Neuronal stem cell (in vitro differentiated cells): Measurements from ENCODE around the gene SLAMF7.

Experiments
- DNase-seq: peaks from one replicate; pipeline ENCODE4 v3.0.0-alpha.2; 2013; ENCODE audit warnings: low spot score
- H2AFZ ChIP-seq: one replicate; pipeline ENCODE4 v1.6.1; 2013; ENCODE audit warnings: mild to moderate bottlenecking, low read length, inconsistent platforms
- H2AK5ac ChIP-seq: 2 replicates; pipeline ENCODE4 v1.6.1; 2013; ENCODE audit warnings: low read depth, mild to moderate bottlenecking, inconsistent platforms, low read length, moderate library complexity, mixed read lengths
- H2BK120ac ChIP-seq: 2 replicates; pipeline ENCODE4 v1.6.1; 2013; ENCODE audit warnings: low read depth, mild to moderate bottlenecking, inconsistent platforms, low read length, moderate library complexity, mixed read lengths
- H2BK12ac ChIP-seq: one replicate; pipeline ENCODE4 v1.6.1; 2013; ENCODE audit warnings: low read length, inconsistent platforms
- H2BK15ac ChIP-seq: 2 replicates; pipeline ENCODE4 v1.6.1; 2013; ENCODE audit warnings: mild to moderate bottlenecking, low read length, inconsistent platforms, mixed read lengths
- H2BK5ac ChIP-seq: one replicate; pipeline ENCODE4 v1.6.1; 2013; ENCODE audit warnings: inconsistent platforms, mild to moderate bottlenecking, low read length, moderate library complexity
- H3K14ac ChIP-seq: one replicate; pipeline ENCODE4 v1.6.1; 2013; ENCODE audit warnings: low read length, inconsistent platforms
- H3K18ac ChIP-seq: 2 replicates; pipeline ENCODE4 v1.6.1; 2013; ENCODE audit warnings: low read length, inconsistent platforms
- H3K23ac ChIP-seq: 2 replicates; pipeline ENCODE4 v1.6.1; 2013; ENCODE audit warnings: low read depth, mild to moderate bottlenecking, mixed read lengths, low read length, inconsistent platforms; ENCODE audit not compliant: poor library complexity
- H3K27ac ChIP-seq: replicated peaks from 3 replicates; pipeline ENCODE4 v1.5.1; 2013; ENCODE audit warnings: low read length, inconsistent platforms
- H3K27me3 ChIP-seq, 3 experiments: 2 replicates each; pipeline ENCODE4 v1.6.1; 2013; ENCODE audit warnings: low read length in 3 of 3, mild to moderate bottlenecking in 2 of 3, inconsistent platforms in 1 of 3, low read depth in 1 of 3, mixed read lengths in 1 of 3, moderate library complexity in 1 of 3; ENCODE audit not compliant: control insufficient read depth in 3 of 3, insufficient read depth in 3 of 3
- H3K36me3 ChIP-seq, 2 donors: replicated peaks in 1 of 2; 2 replicates each; pipeline ENCODE4 v1.6.1; 2013; ENCODE audit warnings: low read length in 2 of 2; ENCODE audit not compliant: control insufficient read depth in 2 of 2, insufficient read depth in 2 of 2
- H3K4ac ChIP-seq: 2 replicates; pipeline ENCODE4 v1.6.1; 2013; ENCODE audit warnings: inconsistent platforms, mild to moderate bottlenecking, low read length, moderate library complexity
- H3K4me1 ChIP-seq, 2 donors: 1 replicate in 1 of 2; 2 replicates in 1 of 2; pipeline ENCODE4 v1.6.1; 2013; ENCODE audit warnings: low read length in 2 of 2, low read depth in 1 of 2; ENCODE audit not compliant: control insufficient read depth in 2 of 2, insufficient read depth in 1 of 2
- H3K4me2 ChIP-seq: one replicate; pipeline ENCODE4 v1.6.1; 2013; ENCODE audit warnings: mild to moderate bottlenecking, low read length, inconsistent platforms; ENCODE audit not compliant: insufficient read depth, poor library complexity, severe bottlenecking
- H3K4me3 ChIP-seq, 2 donors: 2 replicates each; pipeline ENCODE4 v1.5.1; 2013; ENCODE audit warnings: low read length in 2 of 2, mild to moderate bottlenecking in 2 of 2, inconsistent platforms in 1 of 2, moderate library complexity in 1 of 2
- H3K79me1 ChIP-seq: one replicate; pipeline ENCODE4 v1.6.1; 2013; ENCODE audit warnings: low read depth, mild to moderate bottlenecking, inconsistent platforms, low read length, moderate library complexity
- H3K9ac ChIP-seq: one replicate; pipeline ENCODE4 v1.6.1; 2013; ENCODE audit warnings: mild to moderate bottlenecking, low read depth, low read length, inconsistent platforms; ENCODE audit not compliant: poor library complexity
- H3K9me3 ChIP-seq, 2 donors: replicated peaks in 1 of 2; 2 replicates each; pipeline versions ENCODE3 to v1.6.1; 2013; ENCODE audit warnings: low read length in 2 of 2, mild to moderate bottlenecking in 2 of 2, inconsistent platforms in 1 of 2, low read depth in 1 of 2, mixed read lengths in 1 of 2, moderate library complexity in 1 of 2; ENCODE audit not compliant: control insufficient read depth in 2 of 2, insufficient read depth in 1 of 2
- H4K8ac ChIP-seq: one replicate; pipeline ENCODE4 v1.6.1; 2013; ENCODE audit warnings: low read depth, mild to moderate bottlenecking, inconsistent platforms, low read length, moderate library complexity
- H4K91ac ChIP-seq: one replicate; pipeline ENCODE4 v1.6.1; 2013; ENCODE audit warnings: low read length, low read depth, mild to moderate bottlenecking, inconsistent platforms; ENCODE audit not compliant: poor library complexity
- WGBS, 2 donors: extraction: QIAGEN DNeasy Blood & Tissue Kit; methylation state at CpG; one replicate each; pipeline ENCODE4 v1.1.7; 2013; ENCODE audit warnings: missing lambda C conversion rate in 2 of 2, mixed read lengths in 1 of 2; ENCODE audit not compliant: insufficient read length in 2 of 2, insufficient replicate concordance in 1 of 2; ENCODE audit errors: extremely low coverage in 2 of 2; 5-methylcytosine and 5-hydroxymethylcytosine counted together

The SLAMF7 gene

DNA sequence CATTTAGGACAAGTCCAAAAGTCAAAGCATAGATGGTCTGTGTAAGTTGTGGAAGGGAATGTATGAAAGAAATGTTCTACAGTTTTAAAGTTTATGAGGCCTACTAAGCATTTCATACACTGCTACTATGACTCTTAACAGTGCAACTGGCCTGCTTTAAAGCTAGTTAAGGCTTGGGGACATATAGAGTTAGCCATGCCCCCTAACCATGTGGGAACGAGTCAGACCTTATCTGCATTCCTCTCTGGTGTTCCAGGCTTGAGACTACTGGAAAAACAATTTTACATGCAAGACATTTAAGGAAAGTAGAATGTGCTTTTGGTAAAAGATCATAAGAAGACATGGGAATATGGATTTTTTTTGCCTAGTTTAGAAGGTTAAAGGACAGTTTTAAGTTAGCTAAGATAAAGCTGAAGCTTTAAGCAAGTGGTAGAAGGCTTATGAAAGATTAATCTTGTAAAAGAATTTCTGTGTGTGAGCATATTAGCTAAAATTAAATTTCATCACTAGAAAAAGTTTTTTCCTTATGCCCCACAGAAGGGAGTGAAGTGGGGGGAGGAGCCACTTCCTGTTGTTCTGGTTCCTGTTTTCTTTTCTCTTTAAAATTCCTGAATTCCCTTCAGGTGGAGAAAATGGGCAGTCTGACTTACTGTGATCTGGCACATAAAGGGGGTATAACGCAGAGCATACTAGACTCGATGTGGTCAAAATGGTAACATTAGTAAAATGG, 18.5 kb upstream of the SLAMF7 start:
- no peak overlapping the region for H3K23ac ChIP-seq
- no peak overlapping the region for H2BK5ac ChIP-seq
- H3K4me3 ChIP-seq: no peak overlapping the region
- no peak overlapping the region for H2BK15ac ChIP-seq
- no peak overlapping the region for H3K14ac ChIP-seq
- H3K4ac ChIP-seq: no peak overlapping the region
- H3K9ac ChIP-seq: no peak overlapping the region
- H3K27ac ChIP-seq: no peak overlapping the region
- peaks cover 0 to 2% of the 10 kb centered on the region in 2 donors for H3K4me1 ChIP-seq
- no peaks in the 10 kb centered on the region for H3K9me3 ChIP-seq
- H3K4me2 ChIP-seq: no peak overlapping the region
- H2AFZ ChIP-seq: no peak overlapping the region
- H3K79me1 ChIP-seq: no peaks in the 10 kb centered on the region
- no peak overlapping the region for H3K18ac ChIP-seq
- H4K8ac ChIP-seq: no peak overlapping the region
- H4K91ac ChIP-seq: no peak overlapping the region
- H2AK5ac ChIP-seq: no peak overlapping the region
- no peak overlapping the region for H2BK120ac ChIP-seq
- peaks cover 0 to 13% (median 0%) of the 10 kb centered on the region in 3 experiments for H3K27me3 ChIP-seq
- no peaks in the 10 kb centered on the region for H3K36me3 ChIP-seq
- H2BK12ac ChIP-seq: no peak overlapping the region
- DNase-seq: no peak
- no CpG with 5 or more reads among the region's 3 CpGs for WGBS, 2 donors

DNA sequence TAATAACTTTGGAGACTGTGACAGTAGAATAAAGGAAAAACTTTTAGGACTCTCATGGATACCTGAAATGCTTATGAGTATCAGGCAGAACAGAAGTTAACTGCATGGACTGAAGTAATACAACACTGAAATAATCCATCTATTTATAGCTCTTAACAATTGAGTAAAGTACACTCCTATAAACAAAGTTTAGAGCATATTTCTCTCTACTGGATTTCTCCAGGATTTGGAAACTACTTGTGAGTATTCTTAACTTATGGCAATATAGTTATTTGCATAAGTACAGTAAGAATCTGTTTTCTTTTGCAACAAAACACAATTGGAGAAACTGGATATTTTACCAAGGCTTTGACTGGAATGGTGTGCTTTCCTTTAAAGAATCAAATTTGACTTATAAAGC, 17.6 kb upstream of the SLAMF7 start:
- Histone ChIP-seq H2AFZ (no peak overlapping the region), H3K4ac (no peak overlapping the region), H2AK5ac (no peak overlapping the region), H3K23ac (no peak overlapping the region), H2BK12ac (no peak overlapping the region), H3K14ac (no peak overlapping the region), H2BK5ac (no peak overlapping the region), H3K4me1 (peaks cover 0 to 2% of the 10 kb centered on the region in 2 donors), H2BK120ac (no peak overlapping the region), H3K9ac (no peak overlapping the region), H3K9me3 (no peaks in the 10 kb centered on the region), H3K27ac (no peak overlapping the region), H3K4me3 (no peak overlapping the region), H3K27me3 (peaks cover 0 to 9% (median 0%) of the 10 kb centered on the region in 3 experiments), H4K8ac (no peak overlapping the region), H3K36me3 (no peaks in the 10 kb centered on the region), H3K79me1 (no peaks in the 10 kb centered on the region), H4K91ac (no peak overlapping the region), H3K4me2 (no peak overlapping the region), H2BK15ac (no peak overlapping the region), H3K18ac (no peak overlapping the region)
- DNase-seq: no peak

DNA sequence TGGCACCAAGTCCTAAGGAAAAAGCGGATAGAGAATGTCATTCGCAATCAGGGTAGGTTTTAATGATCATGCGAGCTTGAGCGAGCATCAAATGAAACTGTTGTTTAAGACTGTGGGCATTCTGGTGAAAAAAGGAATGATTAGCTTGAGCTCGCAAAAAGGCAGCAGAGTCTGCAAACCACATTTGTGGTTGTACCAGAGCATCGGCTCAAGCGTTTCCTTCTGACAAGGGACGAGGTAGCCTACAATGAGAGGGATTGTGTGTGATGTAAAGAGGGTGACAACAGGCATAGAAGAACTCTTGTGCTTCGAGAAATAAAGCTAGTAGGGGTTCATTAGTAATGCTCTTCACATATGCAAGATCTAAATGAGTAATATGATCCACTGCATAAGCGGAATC, 16.3 kb upstream of the SLAMF7 start:
- Histone ChIP-seq H2BK15ac (no peak overlapping the region), H2AK5ac (no peak overlapping the region), H3K4ac (no peak overlapping the region), H2BK12ac (no peak overlapping the region), H3K27ac (no peak overlapping the region), H3K4me3 (no peak overlapping the region), H3K14ac (no peak overlapping the region), H4K91ac (no peak overlapping the region), H3K18ac (no peak overlapping the region), H4K8ac (no peak overlapping the region), H2BK120ac (no peak overlapping the region), H3K36me3 (no peaks in the 10 kb centered on the region), H3K23ac (no peak overlapping the region), H3K9me3 (no peaks in the 10 kb centered on the region), H2BK5ac (no peak overlapping the region), H2AFZ (no peak overlapping the region), H3K4me2 (no peak overlapping the region), H3K79me1 (no peaks in the 10 kb centered on the region), H3K4me1 (peaks cover 0 to 2% of the 10 kb centered on the region in 2 donors), H3K27me3 (peaks cover 0 to 4% (median 0%) of the 10 kb centered on the region in 3 experiments), H3K9ac (no peak overlapping the region)
- no CpG with 5 or more reads among the region's 10 CpGs for WGBS, 2 donors
- DNase-seq: no peak

DNA sequence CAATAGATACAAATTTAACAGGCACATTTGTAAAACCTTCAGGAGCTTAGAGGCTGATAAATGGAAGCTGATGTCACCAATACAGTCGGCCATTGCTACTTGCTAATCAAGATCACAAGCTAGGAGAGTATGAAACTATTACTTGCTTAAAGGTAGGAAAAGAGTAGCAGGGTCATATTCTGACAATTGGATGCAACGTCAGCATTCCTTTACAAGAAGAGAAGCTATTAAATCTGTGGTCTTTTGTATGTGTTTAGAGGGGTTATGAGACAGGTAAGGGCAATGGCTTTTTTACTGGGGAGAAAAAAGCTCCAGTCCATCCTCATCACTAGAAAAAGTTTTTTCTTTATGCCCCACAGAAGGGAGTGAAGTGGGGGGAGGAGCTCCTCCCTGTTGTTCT, 15.7 kb upstream of the SLAMF7 start:
- Histone ChIP-seq H3K4me1 (peaks cover 0 to 2% of the 10 kb centered on the region in 2 donors), H3K4me3 (no peak overlapping the region), H3K27ac (no peak overlapping the region), H2BK15ac (no peak overlapping the region), H3K9me3 (no peaks in the 10 kb centered on the region), H3K23ac (no peak overlapping the region), H3K4me2 (no peak overlapping the region), H3K18ac (no peak overlapping the region), H3K14ac (no peak overlapping the region), H3K36me3 (no peaks in the 10 kb centered on the region), H3K79me1 (no peaks in the 10 kb centered on the region), H3K27me3 (peaks cover 0 to 4% (median 0%) of the 10 kb centered on the region in 3 experiments), H2BK5ac (no peak overlapping the region), H2BK12ac (no peak overlapping the region), H2BK120ac (no peak overlapping the region), H4K8ac (no peak overlapping the region), H2AFZ (no peak overlapping the region), H3K9ac (no peak overlapping the region), H2AK5ac (no peak overlapping the region), H4K91ac (no peak overlapping the region), H3K4ac (no peak overlapping the region)
- WGBS, 2 donors: no CpG with 5 or more reads among the region's 2 CpGs
- no peak for DNase-seq
